ENCODE data around the gene DFFB.

DNA sequence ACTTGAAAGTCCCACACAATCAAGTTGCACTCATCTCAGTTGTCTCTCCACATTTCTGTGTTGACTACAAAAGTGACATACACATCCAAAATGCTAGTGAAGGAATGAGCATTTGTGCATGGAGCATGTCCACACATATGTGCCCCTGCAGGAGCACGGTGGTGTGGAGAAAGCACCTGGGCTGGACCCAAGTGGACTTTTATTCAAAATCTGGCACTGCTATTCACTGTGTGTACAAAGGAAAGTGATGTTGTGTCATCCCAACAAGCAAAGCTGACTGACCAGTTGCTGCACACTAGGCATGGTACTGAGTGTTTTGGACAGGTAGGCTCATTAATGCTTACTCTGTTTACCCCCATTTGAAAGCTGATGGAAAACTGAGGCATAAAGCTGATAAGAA, 19.6 kb upstream of the DFFB start:
- TF ChIP-seq, protein P1, sequence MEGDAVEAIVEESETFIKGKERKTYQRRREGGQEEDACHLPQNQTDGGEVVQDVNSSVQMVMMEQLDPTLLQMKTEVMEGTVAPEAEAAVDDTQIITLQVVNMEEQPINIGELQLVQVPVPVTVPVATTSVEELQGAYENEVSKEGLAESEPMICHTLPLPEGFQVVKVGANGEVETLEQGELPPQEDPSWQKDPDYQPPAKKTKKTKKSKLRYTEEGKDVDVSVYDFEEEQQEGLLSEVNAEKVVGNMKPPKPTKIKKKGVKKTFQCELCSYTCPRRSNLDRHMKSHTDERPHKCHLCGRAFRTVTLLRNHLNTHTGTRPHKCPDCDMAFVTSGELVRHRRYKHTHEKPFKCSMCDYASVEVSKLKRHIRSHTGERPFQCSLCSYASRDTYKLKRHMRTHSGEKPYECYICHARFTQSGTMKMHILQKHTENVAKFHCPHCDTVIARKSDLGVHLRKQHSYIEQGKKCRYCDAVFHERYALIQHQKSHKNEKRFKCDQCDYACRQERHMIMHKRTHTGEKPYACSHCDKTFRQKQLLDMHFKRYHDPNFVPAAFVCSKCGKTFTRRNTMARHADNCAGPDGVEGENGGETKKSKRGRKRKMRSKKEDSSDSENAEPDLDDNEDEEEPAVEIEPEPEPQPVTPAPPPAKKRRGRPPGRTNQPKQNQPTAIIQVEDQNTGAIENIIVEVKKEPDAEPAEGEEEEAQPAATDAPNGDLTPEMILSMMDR (IDR thresholded peaks at IDR 0.05; ENCODE audit: poor library complexity), result no peak
- TF ChIP-seq EZH2 (IDR thresholded peaks at IDR 0.05; ENCODE audit: borderline replicate concordance), result no peak
- TF ChIP-seq EZH2phosphoT487 (IDR thresholded peaks at IDR 0.05; ENCODE audit: low read depth, severe bottlenecking, unreplicated experiment), result no peak

Data from hepatocyte (in vitro differentiated cells).